RWPE2 (cell line): ENCODE measurements around the gene ABCG5.

Experiments used
- ATAC-seq: fragments of 200-7000 bp; cut with Tn5 transposase; 3 replicates; pipeline ENCODE4 v1.9.1; 2021; ENCODE audit warnings: low read depth
- DNase-seq: peaks from one replicate; pipeline ENCODE4 v3.0.0-alpha.2; 2020; ENCODE audit warnings: low spot score
- H3K27ac ChIP-seq: fragments of 450-650 bp; 2 replicates; pipeline ENCODE4 v1.5.1; 2017; ENCODE audit warnings: mild to moderate bottlenecking; ENCODE audit not compliant: poor library complexity, severe bottlenecking
- H3K27me3 ChIP-seq: fragments of 250-450 bp; sonication (Bioruptor Pico); 2 replicates; pipeline ENCODE4 v1.5.1; 2021; ENCODE audit warnings: mild to moderate bottlenecking, moderate library complexity; ENCODE audit not compliant: insufficient read depth, poor library complexity, severe bottlenecking
- H3K36me3 ChIP-seq: fragments of 250-450 bp; sonication (Bioruptor Pico); 2 replicates; pipeline ENCODE4 v1.5.1; 2020; ENCODE audit warnings: low read depth, mild to moderate bottlenecking, moderate library complexity
- H3K4me1 ChIP-seq: fragments of 250-450 bp; sonication (Bioruptor Pico); 2 replicates; pipeline ENCODE4 v1.5.1; 2021; ENCODE audit warnings: mild to moderate bottlenecking, moderate library complexity; ENCODE audit not compliant: insufficient read depth, poor library complexity, severe bottlenecking
- H3K4me3 ChIP-seq: fragments of 250-450 bp; sonication (Bioruptor Pico); 2 replicates; pipeline ENCODE4 v1.5.1; 2021; ENCODE audit warnings: mild to moderate bottlenecking, moderate library complexity; ENCODE audit not compliant: severe bottlenecking
- H3K9me3 ChIP-seq: fragments of 250-450 bp; sonication (Bioruptor Pico); 2 replicates; pipeline ENCODE4 v1.5.1; 2021; ENCODE audit warnings: mild to moderate bottlenecking, moderate library complexity; ENCODE audit not compliant: severe bottlenecking
- TF ChIP-seq, protein P1 (sequence below): fragments of 450-650 bp; IDR thresholded peaks from one replicate; pipeline ENCODE4 v1.5.1; 2017; ENCODE audit warnings: mild to moderate bottlenecking, moderate library complexity; ENCODE audit not compliant: poor library complexity, severe bottlenecking

Gene ABCG5

DNA sequence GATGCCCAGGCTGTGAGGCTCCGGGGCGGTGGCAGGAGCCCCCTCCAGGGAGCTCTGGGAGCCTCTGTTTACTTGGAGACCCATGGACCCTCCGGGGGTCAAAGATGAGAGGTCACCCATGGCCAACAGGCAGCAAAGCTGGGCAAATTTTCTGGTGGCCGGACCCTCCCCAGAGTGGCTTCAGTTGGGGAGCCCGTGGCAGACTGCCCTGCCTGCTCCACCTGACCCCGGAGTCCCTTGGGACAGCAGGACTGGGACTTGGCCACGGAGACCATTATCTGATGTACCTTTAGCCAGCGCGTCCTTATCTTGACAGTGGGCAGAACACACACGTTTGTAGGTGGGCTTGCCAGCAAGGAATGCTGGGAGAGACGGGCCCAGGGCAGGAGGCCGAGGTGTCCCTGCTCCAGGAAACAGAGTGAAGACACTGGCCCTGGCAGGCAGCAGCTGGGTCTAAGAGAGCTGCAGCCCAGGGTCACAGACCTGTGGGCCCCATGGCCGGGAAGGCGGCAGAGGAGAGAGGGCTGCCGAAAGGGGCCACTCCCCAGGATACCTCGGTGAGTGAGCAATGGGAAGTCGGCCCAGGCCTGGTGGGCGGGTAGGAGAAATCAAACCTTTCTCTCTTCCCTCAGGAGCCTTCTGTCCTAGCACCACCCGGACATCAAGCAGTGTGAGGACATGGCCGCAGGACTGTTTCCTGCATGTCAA lies at the start of gene ABCG5, which contains the start of gene ABCG8:
TSS of gene ABCG5 (minus strand) at position 280 of the 708 bp plus-strand sequence. CDS start at position 120, 160 bp downstream.
TSS of gene ABCG8 (plus strand) at position 412 of the 708 bp plus-strand sequence. CDS start at position 495, 83 bp downstream.
- H3K27me3 ChIP-seq, result no peaks in the 10 kb centered on the region
- H3K9me3 ChIP-seq, result no peaks in the 10 kb centered on the region
- no peak for DNase-seq
- H3K4me3 ChIP-seq, result no peak within 1 kb of the TSS
- H3K4me1 ChIP-seq, result no peaks in the 10 kb centered on the region
- ATAC-seq, result no peak
- H3K27ac ChIP-seq, result no peak within 1 kb of the TSS
- TF ChIP-seq, protein P1, sequence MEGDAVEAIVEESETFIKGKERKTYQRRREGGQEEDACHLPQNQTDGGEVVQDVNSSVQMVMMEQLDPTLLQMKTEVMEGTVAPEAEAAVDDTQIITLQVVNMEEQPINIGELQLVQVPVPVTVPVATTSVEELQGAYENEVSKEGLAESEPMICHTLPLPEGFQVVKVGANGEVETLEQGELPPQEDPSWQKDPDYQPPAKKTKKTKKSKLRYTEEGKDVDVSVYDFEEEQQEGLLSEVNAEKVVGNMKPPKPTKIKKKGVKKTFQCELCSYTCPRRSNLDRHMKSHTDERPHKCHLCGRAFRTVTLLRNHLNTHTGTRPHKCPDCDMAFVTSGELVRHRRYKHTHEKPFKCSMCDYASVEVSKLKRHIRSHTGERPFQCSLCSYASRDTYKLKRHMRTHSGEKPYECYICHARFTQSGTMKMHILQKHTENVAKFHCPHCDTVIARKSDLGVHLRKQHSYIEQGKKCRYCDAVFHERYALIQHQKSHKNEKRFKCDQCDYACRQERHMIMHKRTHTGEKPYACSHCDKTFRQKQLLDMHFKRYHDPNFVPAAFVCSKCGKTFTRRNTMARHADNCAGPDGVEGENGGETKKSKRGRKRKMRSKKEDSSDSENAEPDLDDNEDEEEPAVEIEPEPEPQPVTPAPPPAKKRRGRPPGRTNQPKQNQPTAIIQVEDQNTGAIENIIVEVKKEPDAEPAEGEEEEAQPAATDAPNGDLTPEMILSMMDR, result no peak
- no peaks in the 10 kb centered on the region for H3K36me3 ChIP-seq

DNA sequence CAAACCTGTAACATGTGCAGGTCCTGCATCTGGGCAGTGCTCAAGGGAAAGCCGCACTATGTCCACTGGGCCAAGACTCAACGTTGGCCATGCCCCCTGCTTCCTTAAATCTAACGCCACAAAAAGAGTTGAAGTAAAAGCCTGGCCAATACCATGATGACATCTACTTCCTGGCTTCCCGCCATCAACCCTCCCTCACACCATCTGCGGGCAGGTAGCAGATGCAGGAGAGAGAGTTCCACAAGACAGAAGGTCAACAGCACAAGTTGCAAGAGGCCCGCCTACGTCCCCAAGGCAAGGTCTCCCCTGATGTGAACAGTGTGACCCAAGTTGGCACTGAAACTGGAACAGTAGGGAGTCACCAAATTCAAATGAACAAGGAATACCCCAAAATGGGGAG lies 48.5 kb upstream of the ABCG5 start:
- no peaks in the 10 kb centered on the region for H3K9me3 ChIP-seq
- TF ChIP-seq, protein P1, result no peak
- DNase-seq (no peak), ATAC-seq (no peak)
- H3K36me3 ChIP-seq, result peaks cover 54% of the 10 kb centered on the region
- H3K27ac ChIP-seq, result no peak overlapping the region
- H3K4me3 ChIP-seq, result no peak overlapping the region
- H3K27me3 ChIP-seq, result no peaks in the 10 kb centered on the region
- H3K4me1 ChIP-seq, result no peaks in the 10 kb centered on the region

DNA sequence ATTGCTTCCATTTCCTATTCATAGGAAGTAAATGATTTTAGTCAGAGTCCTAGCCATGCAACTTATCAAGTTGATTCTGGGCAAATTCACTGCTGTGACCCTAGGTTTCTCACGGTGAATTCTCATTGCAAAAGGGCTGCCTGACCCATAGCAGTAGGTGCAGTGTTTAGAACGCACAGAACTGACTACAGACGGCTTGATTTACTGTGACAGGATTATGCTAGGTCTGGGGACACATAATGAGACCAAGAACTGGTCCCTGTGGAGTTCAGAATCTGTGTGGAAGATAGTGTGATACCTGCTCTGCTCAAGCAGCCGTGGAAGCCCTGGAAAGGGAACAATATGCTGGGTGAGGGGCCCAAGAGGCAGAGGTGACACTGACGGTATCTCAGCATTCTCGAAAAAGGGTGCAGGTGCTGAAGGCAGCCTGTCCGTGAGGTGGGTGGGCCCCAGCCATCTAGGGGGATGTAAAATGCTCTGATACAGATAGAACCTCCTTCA lies 46.5 kb upstream of the ABCG5 start:
- H3K27ac ChIP-seq, result no peak overlapping the region
- H3K36me3 ChIP-seq, result peaks cover 34% of the 10 kb centered on the region
- no peak overlapping the region for H3K4me3 ChIP-seq
- DNase-seq (no peak), ATAC-seq (no peak)
- no peaks in the 10 kb centered on the region for H3K9me3 ChIP-seq
- H3K4me1 ChIP-seq, result no peaks in the 10 kb centered on the region
- TF ChIP-seq, protein P1, result no peak
- no peaks in the 10 kb centered on the region for H3K27me3 ChIP-seq

DNA sequence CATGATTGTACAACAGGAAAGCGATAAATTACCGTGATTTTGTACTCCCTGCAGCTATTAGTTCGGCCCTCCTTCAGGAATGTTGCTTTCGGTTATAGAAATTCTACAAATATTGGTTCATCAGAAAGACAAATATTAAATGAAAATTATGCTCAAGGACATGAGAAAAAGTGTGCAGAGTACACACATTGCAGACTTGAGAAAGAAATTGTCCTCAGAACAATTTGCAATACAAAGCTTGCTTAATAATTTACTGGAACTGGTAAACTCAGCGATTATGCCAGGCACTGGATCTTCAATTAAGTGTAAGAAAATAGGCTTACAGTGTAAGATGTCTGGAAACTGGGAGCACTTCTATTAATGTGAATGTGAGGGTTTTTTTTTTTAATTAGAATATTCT lies 46.0 kb upstream of the ABCG5 start:
- Histone ChIP-seq H3K36me3 (peaks cover 29% of the 10 kb centered on the region), H3K4me3 (no peak overlapping the region), H3K27ac (no peak overlapping the region), H3K4me1 (no peaks in the 10 kb centered on the region), H3K27me3 (no peaks in the 10 kb centered on the region), H3K9me3 (no peaks in the 10 kb centered on the region)
- DNase-seq (no peak), ATAC-seq (no peak)
- TF ChIP-seq, protein P1, result no peak

DNA sequence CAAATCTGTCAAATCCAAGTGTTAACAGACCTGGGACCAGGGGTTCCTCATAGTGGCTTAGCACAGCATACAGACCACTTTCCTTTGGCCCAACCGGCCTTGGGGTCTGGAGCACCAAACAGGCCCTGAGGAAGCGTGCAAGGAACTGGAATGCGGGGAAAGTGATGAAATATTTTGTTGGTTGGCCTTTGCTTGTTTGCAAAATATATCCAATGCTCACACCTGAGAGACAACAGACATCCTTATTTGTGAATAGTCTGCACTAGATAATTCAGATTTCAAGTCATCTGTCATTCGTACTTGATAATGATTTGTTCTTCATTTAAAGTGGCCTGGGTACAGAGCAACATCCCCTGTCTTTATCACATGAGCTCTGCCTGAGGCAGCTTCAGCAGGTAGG lies 43.7 kb upstream of the ABCG5 start:
- H3K27me3 ChIP-seq, result no peaks in the 10 kb centered on the region
- H3K4me3 ChIP-seq, result no peak overlapping the region
- DNase-seq (no peak), ATAC-seq (no peak)
- no peaks in the 10 kb centered on the region for H3K4me1 ChIP-seq
- H3K9me3 ChIP-seq, result no peaks in the 10 kb centered on the region
- peaks cover 9% of the 10 kb centered on the region for H3K36me3 ChIP-seq
- TF ChIP-seq, protein P1, result no peak
- H3K27ac ChIP-seq, result no peak overlapping the region
